D721Med (cell line): ENCODE results near the gene SOCS1.

Experiments
- DNase-seq: peaks from one replicate; pipeline ENCODE4 v3.0.0; 2011; ENCODE audit warnings: low spot score; ENCODE audit not compliant: insufficient read length
- FAIRE-seq: peaks from 2 replicates; lab custom pipeline; 2011; peaks lifted over from hg19 to GRCh38; lab: Jason Lieb, UNC
- TF ChIP-seq, protein P1 (sequence below): IDR thresholded peaks from 2 replicates; pipeline ENCODE4 v1.5.1; 2012; ENCODE audit warnings: mild to moderate bottlenecking, control low read depth; ENCODE audit not compliant: insufficient read depth; ENCODE audit errors: missing control alignments

SOCS1 gene

DNA sequence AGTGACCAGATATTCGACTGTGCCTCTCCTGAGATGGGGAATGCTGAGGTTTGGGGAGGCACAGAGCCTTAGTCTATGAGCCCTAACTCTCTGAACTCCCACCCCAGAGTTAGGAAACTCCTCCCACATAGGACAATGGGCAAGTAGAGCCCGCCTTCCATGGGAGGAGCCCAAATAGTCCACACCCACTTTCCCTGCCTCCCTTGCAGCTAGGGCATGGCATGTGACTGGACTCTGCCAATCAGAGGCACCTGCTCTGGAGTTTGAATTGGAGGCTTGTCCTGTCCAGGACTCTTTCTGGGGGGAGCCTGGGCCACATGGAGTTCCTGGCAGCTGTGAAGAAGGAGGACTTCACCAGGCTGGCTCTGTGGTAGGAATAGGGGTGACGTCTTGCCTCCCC is 48.4 kb downstream of the SOCS1 start:
- no peak for FAIRE-seq
- no peak for DNase-seq
- TF ChIP-seq, protein P1, sequence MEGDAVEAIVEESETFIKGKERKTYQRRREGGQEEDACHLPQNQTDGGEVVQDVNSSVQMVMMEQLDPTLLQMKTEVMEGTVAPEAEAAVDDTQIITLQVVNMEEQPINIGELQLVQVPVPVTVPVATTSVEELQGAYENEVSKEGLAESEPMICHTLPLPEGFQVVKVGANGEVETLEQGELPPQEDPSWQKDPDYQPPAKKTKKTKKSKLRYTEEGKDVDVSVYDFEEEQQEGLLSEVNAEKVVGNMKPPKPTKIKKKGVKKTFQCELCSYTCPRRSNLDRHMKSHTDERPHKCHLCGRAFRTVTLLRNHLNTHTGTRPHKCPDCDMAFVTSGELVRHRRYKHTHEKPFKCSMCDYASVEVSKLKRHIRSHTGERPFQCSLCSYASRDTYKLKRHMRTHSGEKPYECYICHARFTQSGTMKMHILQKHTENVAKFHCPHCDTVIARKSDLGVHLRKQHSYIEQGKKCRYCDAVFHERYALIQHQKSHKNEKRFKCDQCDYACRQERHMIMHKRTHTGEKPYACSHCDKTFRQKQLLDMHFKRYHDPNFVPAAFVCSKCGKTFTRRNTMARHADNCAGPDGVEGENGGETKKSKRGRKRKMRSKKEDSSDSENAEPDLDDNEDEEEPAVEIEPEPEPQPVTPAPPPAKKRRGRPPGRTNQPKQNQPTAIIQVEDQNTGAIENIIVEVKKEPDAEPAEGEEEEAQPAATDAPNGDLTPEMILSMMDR, result no peak

DNA sequence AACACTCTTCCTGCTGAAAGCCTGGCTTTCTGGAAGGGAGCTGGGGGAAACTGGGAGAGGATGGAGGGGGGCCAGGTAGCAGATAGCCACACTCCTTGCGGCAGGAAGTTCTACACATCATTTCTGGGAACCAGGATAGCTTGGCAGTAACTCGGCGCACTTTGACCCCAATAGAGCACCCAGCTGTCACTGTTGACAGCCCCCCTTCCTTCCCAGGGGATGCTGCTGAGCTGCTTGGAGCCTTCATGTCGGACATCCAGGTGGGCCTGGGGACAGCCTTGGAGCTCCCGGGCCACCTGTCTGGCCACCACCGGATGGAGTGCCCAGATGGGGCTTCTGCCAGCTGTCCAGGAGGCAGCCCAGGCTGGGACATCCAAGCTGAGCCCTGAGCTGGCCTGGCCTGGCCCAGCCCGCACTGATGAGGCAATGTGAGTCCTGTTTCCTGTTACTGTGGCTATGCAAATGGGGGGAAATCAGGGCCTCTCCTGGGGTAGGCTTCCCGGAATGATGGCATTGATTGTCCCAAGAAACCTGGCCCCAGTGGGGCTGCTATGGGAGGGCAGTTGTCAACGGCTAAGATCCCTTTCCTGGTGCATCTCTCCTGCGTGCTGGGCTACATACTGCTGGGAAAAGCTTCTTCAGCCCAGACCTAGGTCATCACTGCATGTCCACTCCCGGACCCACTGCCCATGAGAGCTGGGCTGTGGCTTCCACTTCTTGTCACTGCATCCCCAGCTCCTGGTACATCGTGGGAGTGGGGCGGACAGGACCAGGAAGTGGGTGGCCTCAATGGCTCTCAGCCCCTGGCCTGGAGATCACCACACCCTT is 50.0 kb downstream of the SOCS1 start:
- FAIRE-seq, result no peak
- TF ChIP-seq, protein P1, result no peak
- DNase-seq, result no peak

DNA sequence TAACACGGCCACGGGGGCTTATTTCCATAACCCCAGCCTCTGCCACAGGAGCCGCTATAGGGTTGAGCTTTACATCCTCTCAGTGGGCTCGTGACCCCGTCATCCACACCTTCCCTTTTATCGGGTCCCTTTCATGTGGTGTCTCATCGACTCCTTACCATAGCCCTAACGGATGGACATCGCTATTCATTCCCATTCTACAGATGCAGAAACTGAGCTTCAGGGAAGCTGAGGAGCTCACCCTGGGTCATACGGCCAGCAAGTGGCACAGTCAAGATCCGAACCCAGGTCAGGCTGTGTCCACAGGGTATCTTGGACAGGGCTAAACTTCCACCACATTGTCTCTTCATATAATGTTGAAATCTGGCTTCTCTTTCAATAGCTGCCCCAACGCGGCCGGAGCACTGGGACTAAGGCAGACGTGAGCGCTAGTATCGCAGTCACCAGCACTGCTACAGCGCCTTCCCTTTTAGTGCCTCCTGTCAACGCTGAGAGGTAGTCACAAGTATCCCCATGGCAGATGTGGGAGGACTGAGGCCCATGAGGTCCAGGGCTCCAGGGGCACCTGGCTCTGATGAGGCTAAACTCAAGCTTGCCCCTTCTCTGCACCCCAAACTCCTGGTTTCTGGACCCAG is 50.8 kb downstream of the SOCS1 start:
- DNase-seq (no peak), FAIRE-seq (no peak)
- TF ChIP-seq, protein P1, result no peak

DNA sequence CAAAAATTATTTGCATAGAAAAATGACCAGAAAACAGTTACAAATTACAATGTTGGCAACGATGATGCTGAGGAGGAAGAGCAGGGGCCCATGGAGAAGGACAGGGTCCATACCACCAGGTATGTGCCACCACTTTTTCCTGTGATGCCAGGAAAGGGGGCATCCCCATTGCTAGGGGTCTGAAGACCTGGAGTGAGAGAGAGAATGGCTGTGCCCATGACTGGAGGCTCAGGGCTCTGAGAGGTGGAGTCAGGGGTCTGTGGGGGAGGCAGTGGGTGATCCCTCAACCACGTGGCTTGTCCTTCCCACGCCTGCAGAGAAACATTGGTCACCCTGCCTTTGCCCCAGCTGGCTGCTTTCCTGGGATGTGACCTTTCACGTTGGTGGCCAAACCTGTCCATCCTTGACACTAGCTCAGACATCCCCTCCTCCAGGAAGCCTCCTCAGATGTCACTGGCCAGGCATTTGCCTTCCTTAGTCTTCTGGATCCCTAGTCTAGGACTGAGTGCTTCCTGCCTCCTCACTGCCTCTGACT is 51.4 kb downstream of the SOCS1 start:
- TF ChIP-seq, protein P1, result no peak
- DNase-seq (no peak), FAIRE-seq (no peak)
